Ishikawa (cell line): ENCODE data around the gene ZCCHC9.

Experiments used
- CREB1 ChIP-seq: IDR thresholded peaks from 2 replicates; pipeline ENCODE4 v1.6.1; 2012; ENCODE audit warnings: low read depth
- EP300 ChIP-seq: IDR thresholded peaks from 2 replicates; pipeline ENCODE4 v1.6.1; 2012; ENCODE audit warnings: borderline replicate concordance
- FOXM1 ChIP-seq: IDR thresholded peaks from 2 replicates; pipeline ENCODE4 v1.6.1; 2012; ENCODE audit warnings: low read depth, borderline replicate concordance
- NFIC ChIP-seq: IDR thresholded peaks from 2 replicates; pipeline ENCODE4 v1.6.1; 2012
- TAF1 ChIP-seq: IDR thresholded peaks from 2 replicates; pipeline ENCODE4 v1.6.1; 2012; ENCODE audit warnings: low read depth, mild to moderate bottlenecking
- TCF12 ChIP-seq: IDR thresholded peaks from 2 replicates; pipeline ENCODE4 v1.6.1; 2012; ENCODE audit warnings: low read depth
- TEAD4 ChIP-seq: IDR thresholded peaks from 2 replicates; pipeline ENCODE4 v1.6.1; 2012
- TF ChIP-seq, protein P1 (sequence below): IDR thresholded peaks from 2 replicates; pipeline ENCODE4 v1.6.1; 2012; ENCODE audit warnings: low read depth, mild to moderate bottlenecking

DNA sequence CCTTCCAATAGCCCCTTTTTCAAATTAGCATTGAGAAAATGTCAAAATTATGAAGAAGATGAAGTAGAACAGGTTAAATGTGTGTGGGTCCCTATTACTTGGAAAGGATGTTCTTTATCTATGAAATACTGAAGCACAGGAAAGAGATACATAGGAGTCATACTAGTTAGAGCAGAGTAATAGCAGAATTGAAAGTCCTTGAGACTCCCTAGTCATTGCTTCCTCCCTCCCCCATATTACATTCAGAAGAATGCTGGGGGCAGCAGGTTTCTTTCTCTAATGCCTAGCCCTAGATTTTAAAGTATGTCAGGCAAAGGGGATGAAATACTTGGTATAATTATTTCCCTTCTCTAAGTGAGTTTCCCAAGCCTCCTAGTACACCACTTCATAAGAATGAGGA is 4.4 kb downstream of the ZCCHC9 start:
- no peak for TF ChIP-seq TAF1
- TF ChIP-seq TCF12, result no peak
- no peak for TF ChIP-seq EP300
- no peak for TF ChIP-seq CREB1
- TF ChIP-seq FOXM1, result no peak
- TF ChIP-seq, protein P1, sequence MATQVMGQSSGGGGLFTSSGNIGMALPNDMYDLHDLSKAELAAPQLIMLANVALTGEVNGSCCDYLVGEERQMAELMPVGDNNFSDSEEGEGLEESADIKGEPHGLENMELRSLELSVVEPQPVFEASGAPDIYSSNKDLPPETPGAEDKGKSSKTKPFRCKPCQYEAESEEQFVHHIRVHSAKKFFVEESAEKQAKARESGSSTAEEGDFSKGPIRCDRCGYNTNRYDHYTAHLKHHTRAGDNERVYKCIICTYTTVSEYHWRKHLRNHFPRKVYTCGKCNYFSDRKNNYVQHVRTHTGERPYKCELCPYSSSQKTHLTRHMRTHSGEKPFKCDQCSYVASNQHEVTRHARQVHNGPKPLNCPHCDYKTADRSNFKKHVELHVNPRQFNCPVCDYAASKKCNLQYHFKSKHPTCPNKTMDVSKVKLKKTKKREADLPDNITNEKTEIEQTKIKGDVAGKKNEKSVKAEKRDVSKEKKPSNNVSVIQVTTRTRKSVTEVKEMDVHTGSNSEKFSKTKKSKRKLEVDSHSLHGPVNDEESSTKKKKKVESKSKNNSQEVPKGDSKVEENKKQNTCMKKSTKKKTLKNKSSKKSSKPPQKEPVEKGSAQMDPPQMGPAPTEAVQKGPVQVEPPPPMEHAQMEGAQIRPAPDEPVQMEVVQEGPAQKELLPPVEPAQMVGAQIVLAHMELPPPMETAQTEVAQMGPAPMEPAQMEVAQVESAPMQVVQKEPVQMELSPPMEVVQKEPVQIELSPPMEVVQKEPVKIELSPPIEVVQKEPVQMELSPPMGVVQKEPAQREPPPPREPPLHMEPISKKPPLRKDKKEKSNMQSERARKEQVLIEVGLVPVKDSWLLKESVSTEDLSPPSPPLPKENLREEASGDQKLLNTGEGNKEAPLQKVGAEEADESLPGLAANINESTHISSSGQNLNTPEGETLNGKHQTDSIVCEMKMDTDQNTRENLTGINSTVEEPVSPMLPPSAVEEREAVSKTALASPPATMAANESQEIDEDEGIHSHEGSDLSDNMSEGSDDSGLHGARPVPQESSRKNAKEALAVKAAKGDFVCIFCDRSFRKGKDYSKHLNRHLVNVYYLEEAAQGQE, result no peak
- TF ChIP-seq TEAD4, result no peak
- TF ChIP-seq NFIC, result no peak
